Activated naive CD4-positive, alpha-beta T cell treated with anti-CD3 and anti-CD28 coated beads, Interleukin-2, amount 50 U/mL, for 24 hours (primary cell): Measurements from ENCODE around the gene PCDH15.

ENCODE experiments used
- H3K27ac Mint-ChIP-seq: one replicate; pipeline ENCODE4 v1.8.0; 2021; ENCODE audit warnings: mild to moderate bottlenecking, mixed read lengths
- H3K27me3 Mint-ChIP-seq: one replicate; pipeline ENCODE4 v1.8.0; 2021; ENCODE audit warnings: mixed read lengths
- H3K36me3 Mint-ChIP-seq: one replicate; pipeline ENCODE4 v1.8.0; 2021; ENCODE audit warnings: mixed read lengths
- H3K4me1 Mint-ChIP-seq: one replicate; pipeline ENCODE4 v1.8.0; 2021; ENCODE audit warnings: mixed read lengths
- H3K4me3 Mint-ChIP-seq: one replicate; pipeline ENCODE4 v1.8.0; 2021; ENCODE audit warnings: mild to moderate bottlenecking, mixed read lengths
- H3K9me3 Mint-ChIP-seq: one replicate; pipeline ENCODE4 v1.8.0; 2021; ENCODE audit warnings: mixed read lengths

The PCDH15 gene

GRCh38 chr10:53899463-53900160 lies 901.4 kb downstream of the PCDH15 start:
- no peaks in the 10 kb centered on the region for H3K27me3 Mint-ChIP-seq
- peaks cover 5% of the 10 kb centered on the region for H3K9me3 Mint-ChIP-seq
- no peak overlapping the region for H3K4me3 Mint-ChIP-seq
- H3K27ac Mint-ChIP-seq, result no peak overlapping the region
- no peaks in the 10 kb centered on the region for H3K4me1 Mint-ChIP-seq
- no peaks in the 10 kb centered on the region for H3K36me3 Mint-ChIP-seq

DNA sequence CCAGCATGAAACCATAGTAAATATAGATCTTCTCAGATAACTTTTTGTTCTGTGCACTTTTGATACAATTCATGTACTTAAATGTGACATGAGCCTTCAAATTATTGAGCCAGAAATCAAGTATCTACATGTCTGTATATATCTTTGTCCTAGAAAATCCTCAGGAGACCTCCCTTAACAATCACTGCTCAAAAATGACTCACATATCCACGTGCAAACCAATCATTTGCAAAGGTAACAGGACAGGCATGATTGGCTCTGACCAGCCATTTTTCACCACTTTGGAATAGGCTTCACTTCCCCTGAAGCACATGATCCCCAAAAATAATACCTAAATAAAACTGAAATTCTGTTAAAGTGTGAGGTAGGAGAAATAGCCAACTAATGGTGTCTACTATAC lies 902.5 kb downstream of the PCDH15 start:
- Mint-ChIP-seq H3K36me3 (no peaks in the 10 kb centered on the region), H3K27ac (no peak overlapping the region), H3K27me3 (no peaks in the 10 kb centered on the region), H3K4me3 (no peak overlapping the region), H3K4me1 (no peaks in the 10 kb centered on the region), H3K9me3 (peaks cover 5% of the 10 kb centered on the region)

DNA sequence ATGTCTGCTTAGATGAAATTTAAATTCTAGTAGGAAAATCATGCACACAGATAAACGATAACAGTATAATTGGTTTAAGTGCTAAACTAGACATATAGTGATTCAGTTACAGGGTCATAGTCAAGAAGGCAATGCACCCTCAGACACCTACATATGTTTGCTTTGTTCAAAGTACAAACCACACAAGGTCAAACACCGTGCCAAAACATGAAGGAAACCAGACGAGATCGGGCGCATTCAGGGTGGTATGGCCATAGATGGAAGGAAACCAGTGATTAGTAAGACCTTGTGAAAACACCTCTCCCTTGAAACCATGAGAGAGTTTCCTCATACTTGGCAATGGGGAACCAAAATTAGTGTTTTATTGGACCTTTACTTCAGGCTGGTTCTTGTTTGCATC lies 906.9 kb downstream of the PCDH15 start:
- H3K9me3 Mint-ChIP-seq, result peaks cover 9% of the 10 kb centered on the region

DNA sequence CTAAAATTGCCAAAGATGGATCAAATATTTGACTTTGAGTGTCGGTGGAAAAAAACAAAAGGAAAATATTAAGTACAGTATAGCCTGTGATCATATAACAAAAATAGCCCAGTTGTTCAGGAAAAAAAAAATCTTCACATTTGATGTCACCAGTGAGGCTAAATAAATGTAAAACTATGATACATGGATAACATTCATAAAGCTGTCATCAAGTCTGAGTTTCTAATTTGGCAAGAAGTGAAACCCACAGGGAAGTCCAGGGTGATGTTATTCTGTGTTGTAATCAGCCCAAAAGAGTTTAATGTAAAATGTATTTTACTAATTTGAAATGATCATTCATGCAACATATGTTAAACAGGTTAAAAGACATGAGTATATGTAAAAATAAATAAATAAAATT lies 908.0 kb downstream of the PCDH15 start:
- H3K4me1 Mint-ChIP-seq, result no peaks in the 10 kb centered on the region
- H3K36me3 Mint-ChIP-seq, result no peaks in the 10 kb centered on the region
- H3K27me3 Mint-ChIP-seq, result no peaks in the 10 kb centered on the region
- no peak overlapping the region for H3K4me3 Mint-ChIP-seq
- H3K27ac Mint-ChIP-seq, result no peak overlapping the region
- peaks cover 9% of the 10 kb centered on the region for H3K9me3 Mint-ChIP-seq

More for the DNA sequence above, 906.9 kb downstream of the PCDH15 start:
- H3K27me3 Mint-ChIP-seq, result no peaks in the 10 kb centered on the region
- H3K4me3 Mint-ChIP-seq, result no peak overlapping the region
- H3K27ac Mint-ChIP-seq, result no peak overlapping the region
- no peaks in the 10 kb centered on the region for H3K36me3 Mint-ChIP-seq
- no peaks in the 10 kb centered on the region for H3K4me1 Mint-ChIP-seq

DNA sequence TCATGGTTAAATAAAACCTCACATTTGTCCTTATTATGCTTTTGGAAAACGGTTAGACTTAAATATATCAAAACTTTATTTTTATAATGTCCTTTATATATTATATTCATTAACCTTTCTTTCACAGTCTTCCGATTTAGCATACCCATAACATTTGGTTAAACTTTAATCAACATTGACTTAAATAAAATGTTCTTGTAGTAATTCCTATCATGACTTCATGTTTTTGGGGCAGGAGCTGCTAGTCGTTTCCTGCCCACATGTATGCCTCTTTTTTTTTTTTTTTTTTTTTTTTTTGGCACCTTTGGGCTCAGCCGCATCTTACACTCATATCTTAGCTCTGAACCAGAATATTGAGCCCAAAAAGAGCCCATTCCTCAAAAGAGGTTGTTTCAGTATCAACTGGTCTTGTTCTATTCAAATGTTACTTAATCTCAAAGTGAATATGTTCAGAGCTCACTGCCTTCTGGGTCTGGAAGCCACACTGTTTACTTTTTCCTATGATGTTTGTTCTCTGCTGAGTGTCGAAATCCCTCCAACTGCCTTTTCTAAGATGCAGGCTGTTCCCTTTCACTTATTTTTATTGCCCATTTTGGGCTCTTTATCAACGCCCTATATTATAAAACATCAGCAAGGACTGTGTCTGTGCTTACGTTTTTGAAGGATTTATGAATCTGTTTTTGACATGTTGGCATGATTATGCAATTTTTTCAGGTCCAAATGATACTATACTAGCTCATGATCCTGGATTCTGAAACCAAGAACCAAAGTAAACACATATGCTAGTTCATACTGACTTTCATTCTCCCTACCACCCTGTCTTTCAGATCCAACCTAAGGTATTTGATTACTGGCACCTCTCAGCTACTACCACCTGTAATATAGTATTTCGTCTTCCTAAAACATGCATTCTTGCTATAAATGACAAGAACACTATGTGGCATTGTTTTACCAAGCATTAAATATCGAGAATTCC lies 914.4 kb downstream of the PCDH15 start:
- H3K27me3 Mint-ChIP-seq, result no peaks in the 10 kb centered on the region
- H3K27ac Mint-ChIP-seq, result no peak overlapping the region
- peaks cover 4% of the 10 kb centered on the region for H3K9me3 Mint-ChIP-seq
- no peaks in the 10 kb centered on the region for H3K36me3 Mint-ChIP-seq
- no peak overlapping the region for H3K4me3 Mint-ChIP-seq
- H3K4me1 Mint-ChIP-seq, result no peaks in the 10 kb centered on the region

GRCh38 chr10:53864846-53865245 lies 936.2 kb downstream of the PCDH15 start:
- no peaks in the 10 kb centered on the region for H3K36me3 Mint-ChIP-seq
- peaks cover 6% of the 10 kb centered on the region for H3K9me3 Mint-ChIP-seq
- no peaks in the 10 kb centered on the region for H3K4me1 Mint-ChIP-seq
- no peak overlapping the region for H3K4me3 Mint-ChIP-seq
- no peaks in the 10 kb centered on the region for H3K27me3 Mint-ChIP-seq
- no peak overlapping the region for H3K27ac Mint-ChIP-seq

- Mint-ChIP-seq H3K36me3 (no peaks in the 10 kb centered on the region), H3K27ac (no peak overlapping the region), H3K4me3 (no peak overlapping the region), H3K4me1 (no peaks in the 10 kb centered on the region), H3K9me3 (no peaks in the 10 kb centered on the region), H3K27me3 (no peaks in the 10 kb centered on the region)
Measured at GRCh38 chr10:53852450-53853175, 948.4 kb downstream of the PCDH15 start.

- Mint-ChIP-seq H3K4me3 (no peak overlapping the region), H3K27ac (no peak overlapping the region), H3K9me3 (no peaks in the 10 kb centered on the region), H3K27me3 (no peaks in the 10 kb centered on the region), H3K36me3 (no peaks in the 10 kb centered on the region), H3K4me1 (no peaks in the 10 kb centered on the region)
Measured at GRCh38 chr10:53846809-53847208, 954.2 kb downstream of the PCDH15 start.

DNA sequence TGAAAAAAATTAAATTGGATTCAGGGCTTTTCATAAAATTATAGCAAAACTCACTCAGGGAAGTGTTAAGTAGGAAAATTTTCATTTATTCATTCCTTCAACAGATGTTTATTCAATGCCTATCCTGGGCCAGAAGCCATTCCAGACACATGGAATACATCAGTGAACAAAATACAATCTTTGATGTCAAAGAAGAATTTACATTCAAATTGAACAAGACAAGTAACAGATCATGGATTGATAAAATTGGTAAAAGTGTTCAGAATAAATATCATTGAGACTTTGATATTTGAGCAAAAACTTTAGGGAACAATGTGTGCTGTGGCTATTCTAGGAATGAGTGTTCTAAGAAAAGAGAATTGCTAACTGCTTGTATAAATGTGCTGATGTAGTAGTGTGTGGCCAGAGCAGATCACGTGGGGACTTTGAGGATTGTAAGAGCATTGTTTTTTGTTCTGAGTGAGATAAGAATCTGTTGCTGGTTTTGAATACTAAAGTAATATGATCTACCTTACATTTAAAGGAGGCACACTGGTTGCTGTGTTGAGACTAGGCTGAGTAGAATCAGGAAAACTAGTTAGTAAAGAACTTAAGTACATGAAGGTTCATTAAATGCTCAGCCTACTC lies 957.2 kb downstream of the PCDH15 start:
- Mint-ChIP-seq H3K4me3 (no peak overlapping the region), H3K4me1 (no peaks in the 10 kb centered on the region), H3K36me3 (no peaks in the 10 kb centered on the region), H3K27ac (no peak overlapping the region), H3K9me3 (no peaks in the 10 kb centered on the region), H3K27me3 (no peaks in the 10 kb centered on the region)

DNA sequence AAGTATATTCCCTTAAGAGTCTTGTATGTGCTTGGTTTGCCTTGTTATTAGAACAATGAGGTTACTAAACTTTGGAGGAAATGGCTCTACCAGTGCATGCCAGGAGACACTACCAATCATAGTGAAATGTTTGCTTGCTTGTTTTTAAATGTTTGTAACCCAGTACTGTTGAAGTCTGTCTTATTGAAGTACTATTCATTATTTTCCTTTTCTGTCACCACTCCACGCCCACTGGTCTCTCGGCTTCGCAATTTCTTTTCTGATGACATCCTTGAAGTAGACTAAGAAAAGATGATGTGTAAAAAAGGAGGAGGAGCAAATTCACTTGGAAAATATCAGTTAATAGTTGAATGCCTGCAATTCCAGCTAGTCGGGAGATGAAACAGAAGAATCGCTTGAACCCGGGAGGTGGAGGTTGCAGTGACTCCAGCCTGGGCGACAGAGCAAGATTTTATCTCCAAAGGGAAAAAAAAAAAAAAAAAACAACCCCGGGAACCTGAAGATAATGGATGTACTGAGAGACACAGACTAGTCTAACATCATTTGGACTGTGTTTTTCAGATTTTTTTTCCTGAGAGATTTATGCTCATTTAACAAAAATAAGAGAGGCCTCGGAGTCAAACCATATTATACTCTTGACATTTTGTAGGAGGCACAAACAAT lies 959.4 kb downstream of the PCDH15 start:
- Mint-ChIP-seq H3K36me3 (no peaks in the 10 kb centered on the region), H3K4me3 (no peak overlapping the region)

GRCh38 chr10:53840653-53841052 lies 960.4 kb downstream of the PCDH15 start:
- H3K4me1 Mint-ChIP-seq, result no peaks in the 10 kb centered on the region
- no peaks in the 10 kb centered on the region for H3K27me3 Mint-ChIP-seq
- no peak overlapping the region for H3K4me3 Mint-ChIP-seq
- H3K9me3 Mint-ChIP-seq, result no peaks in the 10 kb centered on the region
- no peaks in the 10 kb centered on the region for H3K36me3 Mint-ChIP-seq
- no peak overlapping the region for H3K27ac Mint-ChIP-seq

More for the DNA sequence above, 959.4 kb downstream of the PCDH15 start:
- H3K4me1 Mint-ChIP-seq, result no peaks in the 10 kb centered on the region
- no peaks in the 10 kb centered on the region for H3K27me3 Mint-ChIP-seq
- no peaks in the 10 kb centered on the region for H3K9me3 Mint-ChIP-seq
- H3K27ac Mint-ChIP-seq, result no peak overlapping the region

GRCh38 chr10:53839440-53840039 lies 961.5 kb downstream of the PCDH15 start:
- Mint-ChIP-seq H3K27me3 (no peaks in the 10 kb centered on the region), H3K4me1 (no peaks in the 10 kb centered on the region), H3K27ac (no peak overlapping the region), H3K9me3 (no peaks in the 10 kb centered on the region), H3K4me3 (no peak overlapping the region), H3K36me3 (no peaks in the 10 kb centered on the region)

DNA sequence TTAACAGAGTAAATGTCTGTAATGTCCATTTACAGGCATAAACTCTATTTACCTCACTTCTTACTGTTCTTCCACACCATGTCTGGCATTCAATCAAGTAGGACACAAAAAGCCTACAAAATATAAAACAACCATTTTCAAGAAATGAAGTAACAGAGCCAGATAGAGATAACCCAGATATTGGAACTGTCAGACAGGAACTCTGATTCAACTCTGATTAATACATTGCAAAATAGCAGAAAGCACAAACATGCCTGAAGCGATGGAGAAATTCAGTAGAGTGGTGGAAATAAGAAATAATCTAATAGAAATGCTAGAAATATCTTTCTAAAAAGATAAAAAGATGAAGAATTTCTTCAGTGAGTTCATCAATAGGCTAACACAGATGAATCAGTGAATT lies 964.4 kb downstream of the PCDH15 start:
- Mint-ChIP-seq H3K4me3 (no peak overlapping the region), H3K27ac (no peak overlapping the region), H3K4me1 (no peaks in the 10 kb centered on the region), H3K36me3 (no peaks in the 10 kb centered on the region), H3K27me3 (no peaks in the 10 kb centered on the region), H3K9me3 (no peaks in the 10 kb centered on the region)

DNA sequence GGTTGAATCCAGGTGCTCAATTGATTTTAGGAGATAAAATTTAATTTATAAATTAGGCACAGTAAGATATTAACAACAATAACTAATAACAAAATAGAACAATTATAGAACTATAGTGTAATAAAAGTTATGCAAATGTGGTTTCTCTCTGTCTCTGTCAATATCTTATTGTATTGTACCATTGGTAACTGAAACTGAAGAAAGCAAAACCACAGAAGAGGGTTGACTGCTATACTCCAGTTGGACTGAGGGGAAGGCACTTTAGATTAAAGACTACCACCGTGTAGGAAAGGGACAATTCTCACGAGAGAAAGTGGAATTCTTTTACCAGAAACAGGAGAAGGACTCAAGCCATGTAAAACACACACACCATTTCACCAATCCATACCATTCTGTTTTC lies 967.1 kb downstream of the PCDH15 start:
- Mint-ChIP-seq H3K27ac (no peak overlapping the region), H3K4me1 (no peaks in the 10 kb centered on the region), H3K27me3 (no peaks in the 10 kb centered on the region), H3K36me3 (no peaks in the 10 kb centered on the region), H3K4me3 (no peak overlapping the region), H3K9me3 (no peaks in the 10 kb centered on the region)

DNA sequence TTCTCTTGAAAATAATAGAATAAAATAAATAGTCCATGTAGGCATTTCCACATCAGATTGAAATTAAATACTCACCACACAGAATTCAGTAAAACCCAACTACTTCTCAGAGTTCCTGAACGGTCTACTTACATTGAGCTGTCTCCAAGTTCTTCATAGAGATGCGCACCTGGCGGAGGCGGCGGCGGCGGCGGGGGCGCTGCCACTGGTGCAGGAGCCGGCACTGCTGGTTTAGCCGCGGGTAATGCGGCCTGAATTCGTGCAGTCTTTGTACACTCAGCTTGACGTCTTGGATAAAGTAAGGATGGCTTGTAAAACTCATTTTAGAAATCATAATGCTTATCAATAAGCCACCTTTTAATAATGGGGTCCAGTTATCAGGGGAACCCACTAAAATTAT lies 973.8 kb downstream of the PCDH15 start:
- Mint-ChIP-seq H3K4me1 (no peaks in the 10 kb centered on the region), H3K36me3 (no peaks in the 10 kb centered on the region), H3K4me3 (no peak overlapping the region), H3K9me3 (no peaks in the 10 kb centered on the region), H3K27me3 (no peaks in the 10 kb centered on the region), H3K27ac (no peak overlapping the region)
